Measurements from ENCODE around the gene FXR2.

The FXR2 gene

GRCh38 chr17:7548585-7549400, 65.9 kb downstream of the FXR2 start, which contains the start of gene TNFSF12:
TNFSF12 (plus strand) TSS chr17:7549058; CDS start chr17:7549154, 96 bp downstream.
- peak; percentile 62 for DNase-seq (ENCODE audit: low spot score)

DNA sequence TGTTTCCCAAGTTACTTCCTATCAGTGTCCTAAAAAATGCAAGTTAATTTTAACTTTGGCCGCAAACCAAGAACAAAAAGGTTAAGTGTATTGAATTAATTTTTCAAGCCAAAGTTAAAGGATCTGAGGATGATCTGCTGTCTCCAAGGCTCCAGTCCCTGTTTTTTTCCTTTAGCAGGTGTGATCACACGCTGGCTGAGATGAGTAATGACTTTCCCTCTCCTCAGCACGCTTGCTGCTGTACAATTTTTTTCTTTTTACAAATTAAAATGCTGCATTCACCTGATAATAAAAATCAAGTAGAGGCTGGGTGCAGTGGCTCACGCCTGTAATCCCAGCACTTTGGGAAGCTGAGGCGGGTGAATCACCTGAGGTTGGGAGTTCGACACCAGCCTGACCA, 69.8 kb downstream of the FXR2 start:
- no peak for DNase-seq (ENCODE audit: low spot score)
